SH-SY5Y (cell line): Measurements from ENCODE around the gene OR6C2.

Source experiments
- GATA2 ChIP-seq: IDR thresholded peaks from 2 replicates; pipeline ENCODE4 v1.6.1; 2011; ENCODE audit warnings: mild to moderate bottlenecking, low read depth, low read length
- GATA3 ChIP-seq: IDR thresholded peaks from 2 replicates; pipeline ENCODE4 v1.6.1; 2011; ENCODE audit warnings: low read depth, mild to moderate bottlenecking, low read length, moderate library complexity

- TF ChIP-seq GATA2 (no peak), GATA3 (no peak)
Observed at GRCh38 chr12:55420307-55420962, 23.4 kb upstream of the OR6C2 start.
